GM18858 (cell line): Measurements from ENCODE around the gene BCAS3.

Source experiments
- ATAC-seq: cut with Tn5 transposase; IDR thresholded peaks from one replicate; pipeline ENCODE4 v1.9.1; 2021; ENCODE audit not compliant: unreplicated experiment

The BCAS3 gene

DNA sequence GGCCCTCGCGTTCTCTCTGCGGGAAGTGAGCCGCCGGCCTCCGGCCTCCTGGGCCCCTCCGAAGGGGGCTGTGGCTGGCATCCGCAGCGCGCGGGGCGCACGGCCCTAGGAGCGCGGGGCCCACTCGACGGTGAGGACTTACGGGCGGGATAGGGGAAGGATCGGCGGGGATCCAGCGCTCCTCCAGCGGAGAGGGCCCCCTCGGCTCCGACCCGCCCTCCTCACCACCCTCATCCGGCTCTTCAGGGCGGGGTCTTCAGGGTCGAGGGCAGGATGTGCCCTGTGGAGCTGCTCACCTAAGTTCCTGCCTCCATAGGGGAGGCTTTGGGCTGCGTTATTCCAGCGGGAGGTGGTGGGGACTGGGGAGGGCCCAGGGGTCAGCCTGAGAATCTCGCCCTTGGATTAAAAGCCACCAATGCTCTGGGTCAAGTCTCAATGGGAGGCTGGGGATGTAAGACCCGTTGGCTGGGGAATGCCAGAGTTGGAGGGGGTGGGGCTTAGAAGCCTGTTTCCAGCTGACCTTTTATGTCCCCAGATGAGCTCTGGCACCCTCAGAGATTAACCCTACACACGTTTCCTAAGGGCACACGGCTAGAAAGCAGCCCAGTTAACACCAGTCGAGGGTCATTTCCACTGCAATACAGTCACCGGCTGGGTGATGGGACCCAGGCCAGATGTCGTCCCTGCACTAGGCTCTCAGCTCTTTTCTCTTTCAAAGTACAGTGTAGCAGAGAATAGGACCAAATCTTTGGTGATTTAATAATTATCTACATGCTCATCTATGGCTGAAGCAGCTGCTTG lies 735.4 kb downstream of the BCAS3 start:
- no peak for ATAC-seq

DNA sequence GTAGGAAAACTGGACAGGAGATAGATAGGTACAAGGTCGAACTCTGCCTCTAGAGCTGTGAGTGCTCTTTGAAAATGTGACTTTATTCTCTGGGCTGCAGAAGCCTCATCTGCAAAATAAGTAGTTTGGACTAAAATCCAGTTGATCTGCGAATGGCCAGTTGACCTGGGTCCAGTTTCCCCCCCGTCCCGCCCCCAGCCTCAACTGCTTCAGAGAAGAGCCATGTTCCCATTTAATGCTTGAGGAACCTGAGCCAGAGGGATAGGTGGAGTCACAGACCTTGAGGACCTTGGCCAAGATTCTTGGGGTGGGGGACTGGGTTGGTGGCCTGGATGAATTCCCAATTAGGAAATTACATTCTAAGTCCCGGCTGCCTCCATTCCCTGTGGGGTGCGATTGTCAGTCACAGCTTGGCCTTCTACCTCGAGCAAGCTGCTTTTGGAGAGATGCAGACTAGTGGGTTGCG lies 736.0 kb downstream of the BCAS3 start:
- no peak for ATAC-seq

DNA sequence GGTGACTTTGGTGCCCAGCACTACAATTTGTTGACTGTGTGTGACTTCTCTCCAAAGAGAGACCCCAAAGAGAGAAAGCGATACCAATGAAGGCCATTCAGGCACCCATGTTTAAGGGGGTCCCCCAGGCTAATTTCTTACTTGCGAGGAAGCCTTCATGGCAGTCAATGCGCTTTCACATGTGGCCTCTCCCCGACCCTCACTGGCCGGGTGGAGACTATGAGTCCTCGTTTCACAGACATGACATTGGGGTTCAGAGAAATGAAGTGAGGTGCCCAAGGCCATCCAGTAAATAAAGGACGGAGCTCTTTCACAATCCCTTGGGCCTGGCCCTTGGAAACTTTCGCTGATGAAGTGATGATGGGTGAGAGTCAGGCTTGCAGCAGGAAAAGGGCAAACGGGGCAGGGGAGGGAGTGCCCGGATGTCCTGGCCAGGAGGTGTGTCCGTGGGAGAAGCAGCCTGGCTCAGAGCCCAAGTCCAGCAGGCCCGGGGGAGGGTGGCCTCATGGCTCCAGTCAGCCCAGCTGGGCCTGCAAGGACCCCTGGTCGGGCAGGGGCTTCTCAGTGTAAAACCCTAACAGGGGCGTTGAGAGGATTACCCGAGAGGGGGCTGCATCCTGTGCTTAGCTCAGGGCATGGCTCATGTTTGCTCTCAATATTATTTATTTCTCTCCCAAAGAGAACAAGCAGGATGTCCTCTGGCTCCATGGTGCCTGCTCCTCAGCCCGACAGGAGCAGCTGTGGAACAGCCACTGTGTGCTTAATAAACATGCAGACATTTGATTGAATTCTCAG lies 736.7 kb downstream of the BCAS3 start:
- ATAC-seq, result no peak

DNA sequence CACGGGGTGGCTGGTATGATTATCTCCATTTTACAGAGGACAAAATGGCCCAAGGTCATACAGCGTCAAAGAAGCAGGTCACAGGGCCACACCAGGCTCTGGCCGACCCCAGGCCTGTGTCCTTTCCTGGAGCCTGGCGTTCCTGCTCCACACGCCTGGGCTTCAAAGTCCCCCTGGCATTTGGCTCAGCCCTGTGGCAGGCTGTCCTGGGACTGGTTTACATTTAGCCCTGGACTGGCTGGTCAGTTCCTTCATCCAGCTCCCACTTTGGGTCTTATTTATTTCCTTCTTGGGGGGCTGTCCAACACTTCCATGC lies 737.2 kb downstream of the BCAS3 start:
- ATAC-seq, result no peak

DNA sequence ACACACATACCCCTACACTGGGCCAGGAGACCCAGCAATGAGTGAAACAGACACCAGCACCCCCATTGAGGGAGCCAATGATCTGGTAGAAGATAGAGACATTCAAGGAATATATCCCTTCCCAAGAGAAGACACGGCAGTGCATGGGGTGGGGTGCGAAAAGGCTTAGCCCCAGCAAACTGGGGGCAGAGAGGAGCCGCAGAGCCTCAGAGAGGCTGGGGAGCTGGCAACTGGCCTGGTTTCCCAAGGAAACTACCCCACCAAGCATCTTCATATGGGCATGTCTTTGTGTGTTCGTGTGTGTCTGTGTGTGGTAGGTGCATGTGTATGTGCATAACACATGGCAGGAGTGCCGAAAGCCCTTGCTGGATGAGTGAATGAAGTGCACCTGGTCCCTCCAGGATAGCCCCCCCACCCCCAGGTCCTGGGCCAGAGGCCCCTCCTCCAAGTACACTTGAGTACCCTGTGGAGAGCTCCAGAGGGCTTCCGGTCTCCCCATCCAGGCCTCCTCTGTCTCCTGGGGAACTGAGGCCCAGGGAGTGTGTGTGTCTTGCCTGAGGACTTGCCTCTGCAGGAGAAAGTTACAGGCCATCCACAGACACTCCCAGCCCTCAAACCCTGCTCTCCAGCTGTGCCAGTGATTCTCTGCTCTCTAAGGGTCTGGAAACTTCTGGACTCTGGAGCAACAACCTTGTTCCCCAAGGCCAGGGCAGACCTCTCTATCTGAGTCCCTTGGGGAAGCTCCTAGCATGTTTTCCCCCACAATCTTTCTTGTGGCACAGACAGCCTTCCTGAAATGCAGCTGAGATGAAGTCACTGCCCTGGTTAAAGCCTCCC lies 737.9 kb downstream of the BCAS3 start:
- ATAC-seq, result no peak

DNA sequence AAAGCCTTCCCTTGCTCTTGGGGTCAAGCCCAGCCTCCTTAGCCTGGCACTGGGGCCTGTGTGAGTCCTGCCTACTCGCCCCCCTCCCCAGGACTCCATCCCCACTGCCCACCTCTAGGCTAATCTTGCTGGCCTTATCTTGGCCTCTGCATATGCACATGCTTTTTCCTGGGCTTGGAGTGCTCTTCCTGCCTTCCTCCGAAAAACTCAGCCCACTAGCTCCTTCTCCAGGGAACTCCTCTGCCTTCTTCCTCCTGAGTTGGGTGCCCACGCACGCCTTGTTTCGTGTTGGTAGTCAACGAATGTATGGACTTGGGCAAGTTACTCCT lies 738.5 kb downstream of the BCAS3 start:
- no peak for ATAC-seq

DNA sequence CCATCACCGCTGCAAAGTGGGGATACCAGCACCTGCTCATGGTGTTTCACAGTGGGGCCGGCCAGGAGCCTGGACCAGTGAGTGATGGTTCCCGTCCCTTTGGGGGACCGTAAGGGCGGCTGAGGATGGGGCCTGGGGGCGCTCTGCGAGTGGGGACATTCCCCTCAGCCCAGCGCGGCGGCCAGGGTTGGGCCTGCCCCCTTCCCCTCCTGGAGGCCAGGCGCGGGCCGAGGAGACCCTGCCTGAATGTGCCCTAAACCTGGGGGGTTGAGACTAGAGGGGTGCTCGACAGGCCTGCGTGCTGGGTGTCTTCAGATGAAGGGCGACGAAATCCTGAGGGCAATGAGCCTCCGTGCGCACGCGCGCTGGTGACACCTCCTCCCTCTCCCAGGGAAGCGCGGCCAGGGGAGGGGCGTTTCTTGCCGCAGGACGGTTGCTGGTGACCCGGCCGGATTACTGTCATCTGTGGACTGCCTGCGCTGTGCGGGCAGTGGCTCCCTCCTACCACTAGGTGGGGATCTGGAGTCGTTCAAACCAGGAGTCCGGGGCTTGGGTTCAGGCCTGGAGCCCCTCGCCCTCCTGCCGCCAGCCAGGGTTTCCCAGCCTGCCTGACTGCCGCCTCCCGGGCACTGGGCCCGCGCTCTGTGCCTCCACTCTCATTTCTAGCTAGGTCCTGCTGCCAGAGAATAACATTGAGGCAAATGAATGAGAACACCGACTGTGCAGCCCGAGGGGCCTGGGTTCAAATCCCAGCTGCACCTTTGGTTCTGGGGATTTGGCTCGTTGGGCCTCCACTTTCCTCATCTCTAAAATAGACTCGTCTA lies 739.1 kb downstream of the BCAS3 start:
- no peak for ATAC-seq

DNA sequence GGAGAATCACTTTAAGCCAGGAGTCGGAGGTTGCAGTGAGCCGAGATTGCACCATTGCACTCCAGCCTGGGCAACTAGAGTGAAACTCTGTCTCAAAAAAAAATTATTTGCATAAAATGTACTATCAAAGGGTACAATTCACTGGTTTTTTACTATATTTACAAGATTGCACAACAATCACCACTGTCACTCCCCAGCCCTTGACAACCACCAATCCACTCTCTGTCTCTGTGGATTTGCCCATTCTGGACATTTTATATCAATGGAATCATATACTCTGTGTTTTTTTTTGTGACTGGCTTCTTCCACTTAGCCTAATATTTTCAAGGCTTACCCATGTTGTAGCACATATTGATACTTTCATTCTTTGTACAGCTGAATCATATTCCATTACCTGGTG lies 740.8 kb downstream of the BCAS3 start:
- no peak for ATAC-seq

DNA sequence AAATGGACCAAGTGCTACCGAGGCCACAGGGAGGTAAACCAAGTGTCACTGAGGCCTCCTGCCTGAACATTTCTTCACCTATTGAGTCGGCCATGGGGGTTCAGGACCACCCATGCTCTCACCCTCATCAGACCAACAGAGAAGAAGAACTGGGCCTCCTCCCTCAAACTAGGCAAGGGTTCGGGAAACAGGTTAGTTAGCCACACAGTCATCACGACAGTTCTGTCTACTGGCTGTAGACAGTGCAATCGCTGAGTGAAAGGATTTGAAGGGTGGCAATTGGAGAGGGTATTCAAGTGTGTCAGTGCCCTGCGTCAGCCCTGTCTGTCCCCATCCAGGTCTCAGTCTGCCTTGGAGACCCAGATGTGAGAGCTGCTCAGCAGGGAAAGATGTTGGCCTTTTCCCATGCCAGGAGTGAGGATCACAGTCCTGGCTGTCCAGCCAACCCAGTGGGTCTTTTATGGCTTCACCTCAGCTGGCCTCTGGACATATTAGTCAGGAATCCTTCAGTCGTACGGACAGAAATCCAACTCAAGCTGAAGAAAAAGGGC lies 741.9 kb downstream of the BCAS3 start:
- no peak for ATAC-seq

DNA sequence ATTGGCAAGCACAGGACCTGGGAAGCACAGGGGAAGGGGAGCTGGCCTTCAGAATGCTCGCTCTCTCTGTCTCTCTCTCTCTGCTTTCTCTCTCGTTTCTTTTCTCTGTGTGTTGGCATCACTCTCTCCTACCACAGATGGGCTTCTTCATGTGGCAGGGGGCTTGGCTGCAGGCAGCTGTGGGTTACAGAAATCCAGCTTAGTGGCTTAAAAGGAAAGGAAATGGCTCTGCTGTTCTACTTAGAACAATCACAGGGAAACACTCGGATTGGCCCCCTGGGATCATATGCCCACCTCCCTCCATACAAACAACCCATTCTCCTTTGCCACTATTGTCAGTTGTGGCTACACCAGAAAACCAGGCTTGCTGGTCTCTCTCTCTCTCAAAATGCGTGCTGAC lies 742.4 kb downstream of the BCAS3 start:
- ATAC-seq, result no peak

DNA sequence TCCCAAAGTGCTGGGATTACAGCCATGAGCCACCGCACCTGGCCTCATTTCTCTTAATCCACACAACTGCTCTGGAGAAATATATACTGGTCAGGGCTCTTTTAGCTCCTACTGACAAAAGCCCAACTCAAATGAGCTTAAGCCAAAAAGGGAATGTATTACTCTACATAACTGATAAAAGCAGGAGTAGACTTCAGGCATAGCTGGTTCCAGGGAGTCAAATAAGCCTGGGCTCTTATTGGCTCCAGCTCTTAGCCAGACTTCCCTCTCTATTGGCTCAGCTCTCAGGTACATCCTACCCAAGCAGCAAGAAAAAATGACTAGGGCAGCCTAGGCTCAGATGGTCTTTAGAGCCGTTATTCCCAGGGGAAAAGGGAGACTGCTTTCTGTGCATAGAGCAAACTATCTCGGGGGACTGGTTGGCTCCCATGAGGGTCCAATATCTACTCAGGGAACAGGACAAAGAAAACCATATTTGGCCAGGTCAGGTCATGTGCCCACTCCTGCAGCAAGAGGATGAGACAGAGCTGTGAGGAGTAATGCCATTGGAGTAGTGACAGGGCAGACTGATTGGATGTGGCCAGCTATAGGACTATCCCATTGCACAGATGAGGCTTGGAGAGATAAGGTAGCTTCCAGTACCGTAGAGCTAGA lies 743.2 kb downstream of the BCAS3 start:
- ATAC-seq, result no peak

DNA sequence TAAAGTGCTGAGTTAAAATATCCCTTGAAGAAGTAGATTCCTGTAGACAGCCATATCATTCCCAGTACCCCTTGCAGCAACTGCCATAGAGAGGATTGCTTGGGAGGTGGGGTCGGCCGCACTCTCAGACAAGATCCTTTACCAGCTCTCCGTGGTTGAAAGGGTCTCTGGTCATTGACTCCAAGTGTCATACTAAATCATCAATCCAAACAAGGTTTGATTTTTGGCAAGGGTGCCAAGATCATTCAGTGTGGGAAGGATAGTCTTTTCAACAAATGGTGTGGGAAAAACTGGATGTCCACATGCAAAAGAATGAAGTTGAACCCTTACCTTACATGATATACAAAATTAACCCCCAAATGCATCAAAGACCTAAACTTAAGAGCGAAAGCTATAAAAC lies 743.8 kb downstream of the BCAS3 start:
- no peak for ATAC-seq

DNA sequence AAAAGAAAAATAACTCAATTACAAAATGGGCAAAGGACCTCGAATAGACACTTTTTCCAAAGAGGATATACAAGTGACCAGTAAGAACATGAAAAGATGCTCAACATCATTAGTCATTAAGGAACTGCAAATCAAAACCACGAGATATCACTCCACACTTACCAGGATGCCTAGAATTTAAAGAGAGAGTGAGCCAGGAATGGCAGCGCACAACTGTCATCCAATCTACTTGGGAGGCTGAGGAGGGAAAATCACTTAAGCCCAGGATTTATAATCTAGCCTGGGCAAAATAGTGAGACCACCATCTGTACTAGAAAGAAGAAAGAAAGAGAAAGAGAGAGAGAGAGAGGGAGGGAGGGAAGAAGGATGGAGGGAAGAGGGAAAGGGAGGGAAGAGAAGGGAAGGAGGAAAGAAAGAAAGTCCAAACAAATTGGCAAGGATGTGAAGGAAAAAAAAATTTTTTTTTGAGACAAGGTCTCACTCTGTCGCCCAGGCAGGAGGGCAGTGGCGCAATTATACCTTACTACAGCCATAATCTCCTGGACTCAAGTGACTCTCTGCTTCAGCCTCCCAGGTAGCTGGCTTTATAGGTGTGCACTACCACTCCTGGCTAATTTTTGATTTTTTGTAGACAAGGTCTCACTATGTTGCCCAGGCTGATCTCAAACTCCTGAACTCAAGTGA lies 744.6 kb downstream of the BCAS3 start:
- no peak for ATAC-seq

DNA sequence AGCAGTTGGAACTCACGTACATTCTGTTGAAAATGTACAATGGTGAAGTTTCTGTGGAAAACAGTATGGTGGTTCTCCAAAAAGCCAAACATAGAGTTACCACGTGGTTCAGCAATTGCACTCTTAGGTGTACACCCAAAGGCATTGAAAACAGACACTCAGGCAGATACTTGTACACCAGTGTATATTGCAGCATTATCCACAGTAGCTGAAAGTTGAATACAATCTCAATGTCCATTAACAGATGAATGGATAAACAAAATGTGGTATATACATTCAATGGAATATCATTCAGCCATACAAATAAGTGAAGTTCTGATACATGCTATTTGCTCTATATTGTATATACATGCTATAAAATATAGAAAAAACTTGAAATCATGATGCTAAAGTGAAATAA lies 745.2 kb downstream of the BCAS3 start:
- no peak for ATAC-seq

DNA sequence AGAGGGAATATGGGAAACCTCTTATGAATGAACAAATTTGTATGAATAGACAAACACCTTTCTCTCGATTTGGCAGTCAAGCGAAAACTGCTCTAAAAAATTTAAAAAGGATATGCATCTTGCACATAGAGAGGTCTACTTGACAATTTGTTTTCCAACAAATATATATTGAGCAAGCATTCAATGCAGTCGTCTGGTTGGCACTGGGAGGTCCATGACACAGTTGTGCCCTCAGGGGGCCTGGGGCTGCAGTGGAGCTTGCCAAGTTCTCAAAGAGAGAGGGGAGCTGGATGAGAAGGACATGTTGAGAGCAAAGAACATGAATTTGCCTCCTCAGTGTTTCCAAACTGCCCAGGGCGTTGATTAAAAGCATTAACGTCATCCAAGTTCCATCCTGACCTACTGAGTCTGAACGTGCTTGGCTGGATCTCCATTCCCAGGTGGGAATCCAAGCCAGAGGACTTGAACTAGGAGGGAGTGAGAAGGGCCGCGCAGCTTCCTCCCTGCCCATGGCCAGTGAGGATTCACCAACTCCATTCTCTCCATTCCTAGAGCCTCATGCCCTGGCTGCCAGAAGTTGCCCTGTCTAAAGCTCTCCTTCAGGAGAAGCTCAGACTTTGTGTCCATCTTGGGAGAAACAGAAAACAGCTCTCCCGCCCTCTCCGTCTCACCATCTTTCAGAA lies 746.5 kb downstream of the BCAS3 start:
- ATAC-seq, result no peak

DNA sequence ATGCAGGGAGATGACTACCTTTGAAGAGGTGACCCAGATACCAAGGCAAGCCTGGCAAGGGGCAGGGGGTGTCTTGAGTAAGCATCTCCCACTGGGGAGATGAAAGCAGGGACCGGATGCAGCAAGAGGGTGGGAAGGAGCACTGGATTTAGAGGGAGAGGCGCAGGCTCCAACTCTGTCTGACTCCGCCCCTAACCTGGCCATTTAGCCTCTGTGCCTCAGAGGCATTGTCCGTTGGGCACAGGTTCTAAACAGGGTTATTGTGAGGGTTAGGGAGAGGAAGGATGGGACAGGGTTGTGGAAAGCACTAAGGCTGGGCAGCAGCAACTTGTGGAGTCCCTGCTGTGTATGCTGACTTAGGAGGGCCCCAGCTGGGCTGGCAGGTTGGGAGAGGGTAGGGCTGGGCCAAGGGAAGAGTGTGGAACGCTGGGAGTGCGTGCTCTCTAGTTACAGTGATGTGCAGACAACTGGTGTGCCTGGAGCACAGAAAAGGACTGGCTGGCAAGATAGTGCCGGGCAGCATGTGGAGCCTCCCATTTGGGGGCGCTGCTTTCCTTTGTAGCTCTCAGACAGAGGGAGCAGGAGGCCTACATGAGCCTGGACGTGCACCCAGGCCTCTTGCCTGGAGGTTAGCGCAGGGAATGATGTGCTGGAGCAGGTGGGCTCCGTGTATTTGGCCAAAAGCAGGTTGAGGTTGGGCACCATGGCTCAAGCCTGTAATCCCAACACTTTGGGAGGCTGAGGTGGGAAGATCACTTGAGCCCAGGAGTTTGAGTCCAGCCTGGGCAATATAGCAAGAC lies 748.2 kb downstream of the BCAS3 start:
- no peak for ATAC-seq

DNA sequence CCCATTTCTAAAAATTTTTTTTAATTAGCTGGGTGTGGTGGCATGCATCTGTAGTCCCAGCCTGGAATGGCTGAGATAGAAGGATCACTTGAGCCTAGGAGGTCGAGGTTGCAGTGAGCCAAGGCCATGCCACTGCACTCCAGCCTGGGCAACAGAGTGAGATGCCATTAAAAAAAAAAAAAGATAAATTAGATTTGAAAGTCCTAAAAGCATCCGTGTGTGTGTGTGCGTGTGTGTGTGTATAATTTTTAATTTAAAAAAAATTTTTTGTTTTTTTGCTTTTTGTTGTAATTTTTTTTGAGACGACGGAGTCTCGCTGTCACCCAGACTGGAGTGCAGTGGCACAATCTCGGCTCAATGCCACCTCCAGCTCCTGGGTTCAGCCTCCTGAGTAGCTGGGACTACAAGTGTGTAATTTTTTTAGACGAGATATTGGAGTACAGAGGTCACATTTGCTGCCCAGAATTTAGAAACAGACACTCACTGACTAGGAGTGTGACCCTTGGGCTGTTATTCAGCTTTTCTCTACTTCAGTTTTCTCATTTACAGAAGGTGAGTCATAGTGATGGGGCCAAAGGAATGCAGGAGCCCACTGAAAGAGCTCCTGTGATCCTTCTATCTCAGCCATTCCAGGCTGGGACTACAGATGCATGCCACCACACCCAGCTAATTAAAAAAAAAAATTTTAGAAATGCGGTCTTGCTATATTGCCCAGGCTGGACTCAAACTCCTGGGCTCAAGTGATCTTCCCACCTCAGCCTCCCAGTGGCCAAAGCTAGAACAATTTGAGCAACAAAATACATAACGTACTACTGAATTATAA lies 749.0 kb downstream of the BCAS3 start:
- ATAC-seq, result no peak
